HG02981 (cell line): Measurements from ENCODE around the gene C5.

Source experiments
- ATAC-seq: cut with Tn5 transposase; IDR thresholded peaks from one replicate; pipeline ENCODE4 v1.9.1; 2021; ENCODE audit warnings: mild to moderate bottlenecking, moderate library complexity; ENCODE audit not compliant: unreplicated experiment

C5 gene

GRCh38 chr9:120914396-120914795, 135.7 kb downstream of the C5 start:
- no peak for ATAC-seq

GRCh38 chr9:120913647-120914264, 136.3 kb downstream of the C5 start:
- ATAC-seq: no peak

GRCh38 chr9:120912958-120913646, 137.0 kb downstream of the C5 start:
- ATAC-seq: no peak

- ATAC-seq: no peak
Observed at GRCh38 chr9:120911295-120911837, 138.7 kb downstream of the C5 start.

- no peak for ATAC-seq
Observed at GRCh38 chr9:120910643-120911042, 139.4 kb downstream of the C5 start.

- no peak for ATAC-seq
Observed at GRCh38 chr9:120909904-120910303, 140.2 kb downstream of the C5 start.

GRCh38 chr9:120905315-120906164, 144.5 kb downstream of the C5 start:
- ATAC-seq: no peak

- ATAC-seq: no peak
Observed at GRCh38 chr9:120904978-120905301, 145.1 kb downstream of the C5 start.

GRCh38 chr9:120904061-120904977, 145.8 kb downstream of the C5 start:
- ATAC-seq: no peak

GRCh38 chr9:120902569-120903535, 147.2 kb downstream of the C5 start:
- ATAC-seq: no peak
